Hippocampal formation (tissue), 2 donors: ENCODE data around the gene SLC24A4.

Source experiments
- DNase-seq, 2 donors: peaks; one replicate each; lab custom pipeline; 2025; lab: John Stamatoyannopoulos, UW

The SLC24A4 gene

GRCh38 chr14:92368001-92368400 is 45.0 kb downstream of the SLC24A4 start:
- DNase-seq = no peak

- no peak for DNase-seq
Measured at GRCh38 chr14:92369097-92369496, 46.1 kb downstream of the SLC24A4 start.

GRCh38 chr14:92372230-92372629 is 49.3 kb downstream of the SLC24A4 start:
- DNase-seq = no peak

GRCh38 chr14:92373336-92373735 is 50.4 kb downstream of the SLC24A4 start:
- DNase-seq = no peak

- DNase-seq = no peak
Measured at GRCh38 chr14:92380131-92380530, 57.2 kb downstream of the SLC24A4 start.

GRCh38 chr14:92380582-92380981 is 57.6 kb downstream of the SLC24A4 start:
- DNase-seq = no peak

- DNase-seq = no peak
Measured at GRCh38 chr14:92382677-92383076, 59.7 kb downstream of the SLC24A4 start.

GRCh38 chr14:92383805-92384204 is 60.8 kb downstream of the SLC24A4 start:
- DNase-seq = no peak

- no peak for DNase-seq
Measured at GRCh38 chr14:92384461-92385133, 61.6 kb downstream of the SLC24A4 start.

- no peak for DNase-seq
Measured at GRCh38 chr14:92385561-92385960, 62.6 kb downstream of the SLC24A4 start.

- no peak for DNase-seq
Measured at GRCh38 chr14:92386165-92386564, 63.2 kb downstream of the SLC24A4 start.

GRCh38 chr14:92386637-92387036 is 63.7 kb downstream of the SLC24A4 start:
- no peak for DNase-seq

- no peak for DNase-seq
Measured at GRCh38 chr14:92387578-92387977, 64.6 kb downstream of the SLC24A4 start.

- no peak for DNase-seq
Measured at GRCh38 chr14:92389598-92390158, 66.7 kb downstream of the SLC24A4 start.

- no peak for DNase-seq
Measured at GRCh38 chr14:92391726-92392125, 68.8 kb downstream of the SLC24A4 start.

- DNase-seq = no peak
Measured at GRCh38 chr14:92392711-92393110, 69.7 kb downstream of the SLC24A4 start.

GRCh38 chr14:92397150-92397952 is 74.4 kb downstream of the SLC24A4 start:
- DNase-seq = peak in 1 of 2 donors; percentile 17

- DNase-seq = no peak
Measured at GRCh38 chr14:92397953-92398564, 75.1 kb downstream of the SLC24A4 start.

GRCh38 chr14:92398888-92399636 is 76.1 kb downstream of the SLC24A4 start:
- DNase-seq = no peak

GRCh38 chr14:92400579-92401444 is 77.8 kb downstream of the SLC24A4 start:
- no peak for DNase-seq

- DNase-seq = no peak
Measured at GRCh38 chr14:92401561-92401960, 78.6 kb downstream of the SLC24A4 start.
